Daoy (cell line): Measurements from ENCODE around the gene FEZ2. TPM values are rescaled to one million over a fixed set of nuclear protein-coding genes. Genes with fewer than 3 reads are reported as not detected.

ENCODE experiments used
- DNase-seq: peaks from one replicate; pipeline ENCODE4 v3.0.0-alpha.2; 2015; ENCODE audit warnings: low read depth
- total RNA-seq: library from RNA; depleted of rRNA; stranded (reverse); fragments of >200 nt; shearing (Covaris generic); gene quantifications from 2 replicates; pipeline ENCODE4 v1.2.3, GENCODE V29; 2014; rRNA removed

The FEZ2 gene
- total RNA-seq, 1 experiment from 2014 or later = 60.4 TPM

GRCh38 chr2:36530178-36530982 lies 67.6 kb downstream of the FEZ2 start:
- DNase-seq = no peak

- no peak for DNase-seq
These were observed 69.1 kb downstream of the FEZ2 start for GRCh38 chr2:36528766-36529392.

- DNase-seq = no peak
These were observed 69.7 kb downstream of the FEZ2 start for GRCh38 chr2:36528274-36528673.

GRCh38 chr2:36526226-36526625 lies 71.7 kb downstream of the FEZ2 start:
- no peak for DNase-seq

GRCh38 chr2:36525245-36525644 lies 72.7 kb downstream of the FEZ2 start:
- DNase-seq = no peak

- no peak for DNase-seq
These were observed 74.8 kb downstream of the FEZ2 start for GRCh38 chr2:36523153-36523552.

GRCh38 chr2:36520431-36520830 lies 77.5 kb downstream of the FEZ2 start:
- DNase-seq = no peak

- no peak for DNase-seq
These were observed 81.7 kb downstream of the FEZ2 start for GRCh38 chr2:36516136-36516870.

- DNase-seq = no peak
These were observed 82.4 kb downstream of the FEZ2 start for GRCh38 chr2:36515538-36515937.

- DNase-seq = no peak
These were observed 84.3 kb downstream of the FEZ2 start for GRCh38 chr2:36513661-36514060.

GRCh38 chr2:36512705-36513104 lies 85.3 kb downstream of the FEZ2 start:
- no peak for DNase-seq

GRCh38 chr2:36511858-36512603 lies 85.9 kb downstream of the FEZ2 start:
- DNase-seq = peak; percentile 51

GRCh38 chr2:36509075-36509474 lies 88.9 kb downstream of the FEZ2 start:
- DNase-seq = no peak

- DNase-seq = peak; percentile 59
These were observed 90.6 kb downstream of the FEZ2 start for GRCh38 chr2:36507408-36507812.

Other genes with a start within 250 kb of the FEZ2 start
- 81.5 and 95.4 TPM in 2 replicates for gene CRIM1, start 242.4 kb downstream of the FEZ2 start, total RNA-seq
- gene VIT, start 98.5 kb upstream of the FEZ2 start, total RNA-seq = not detected in 2 replicates